ENCODE data around the gene SNRNP200. TPM values are rescaled to one million over a fixed set of nuclear protein-coding genes. Genes with fewer than 3 reads are reported as not detected.
A peak's percentile ranks its signal among the peaks of the same experiment; 100 is the strongest.

Gene SNRNP200
- total RNA-seq, 4 donors from 2014 or later, result 81.4 to 106 (median 86.8) TPM

DNA sequence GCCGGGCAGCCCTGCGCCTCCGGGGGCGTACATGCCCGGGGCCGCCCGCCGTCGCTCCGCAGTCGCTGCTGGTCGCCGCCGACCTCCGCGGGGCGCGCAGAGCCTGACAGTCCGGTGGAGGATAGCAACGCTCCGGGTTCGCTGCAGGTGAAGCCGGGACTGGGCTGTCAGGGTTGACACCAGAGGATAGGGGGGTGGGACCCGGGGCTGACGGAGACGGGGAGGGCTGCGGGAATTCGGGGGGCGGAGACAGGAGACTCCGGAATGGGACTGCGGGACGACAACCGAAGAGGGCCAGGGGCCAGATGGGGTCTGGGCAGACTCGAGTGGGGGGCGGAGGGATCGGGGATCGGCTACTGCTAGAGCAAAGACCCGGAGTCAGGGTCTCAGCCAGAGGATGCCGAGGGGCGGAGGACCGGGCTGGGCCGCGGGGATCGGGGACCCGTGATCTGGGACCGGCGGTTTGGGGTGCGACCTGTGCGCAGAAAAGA lies 40.0 kb downstream of the SNRNP200 start:
- H3K9me3 ChIP-seq, result no peaks in the 10 kb centered on the region
- intact Hi-C loops (cut with DNase I; ENCODE audit: low total_unique reads), result no loop called here
- H3K4me1 ChIP-seq, result peaks cover 37 to 58% (median 44%) of the 10 kb centered on the region in 4 donors
- peak; percentile 58 for DNase-seq
- 0 to 3% methylated on average over 6 to 26 of the region's 49 CpGs for WGBS, 2 donors (ENCODE audit: low coverage in 1 of 2)
- TF ChIP-seq POLR2AphosphoS5 (IDR thresholded peaks at IDR 0.05) (no peak), EP300 (IDR thresholded peaks at IDR 0.05; ENCODE audit: low read depth) (no peak), POLR2A (IDR thresholded peaks at IDR 0.05) (no peak)
- TF ChIP-seq, protein P1, sequence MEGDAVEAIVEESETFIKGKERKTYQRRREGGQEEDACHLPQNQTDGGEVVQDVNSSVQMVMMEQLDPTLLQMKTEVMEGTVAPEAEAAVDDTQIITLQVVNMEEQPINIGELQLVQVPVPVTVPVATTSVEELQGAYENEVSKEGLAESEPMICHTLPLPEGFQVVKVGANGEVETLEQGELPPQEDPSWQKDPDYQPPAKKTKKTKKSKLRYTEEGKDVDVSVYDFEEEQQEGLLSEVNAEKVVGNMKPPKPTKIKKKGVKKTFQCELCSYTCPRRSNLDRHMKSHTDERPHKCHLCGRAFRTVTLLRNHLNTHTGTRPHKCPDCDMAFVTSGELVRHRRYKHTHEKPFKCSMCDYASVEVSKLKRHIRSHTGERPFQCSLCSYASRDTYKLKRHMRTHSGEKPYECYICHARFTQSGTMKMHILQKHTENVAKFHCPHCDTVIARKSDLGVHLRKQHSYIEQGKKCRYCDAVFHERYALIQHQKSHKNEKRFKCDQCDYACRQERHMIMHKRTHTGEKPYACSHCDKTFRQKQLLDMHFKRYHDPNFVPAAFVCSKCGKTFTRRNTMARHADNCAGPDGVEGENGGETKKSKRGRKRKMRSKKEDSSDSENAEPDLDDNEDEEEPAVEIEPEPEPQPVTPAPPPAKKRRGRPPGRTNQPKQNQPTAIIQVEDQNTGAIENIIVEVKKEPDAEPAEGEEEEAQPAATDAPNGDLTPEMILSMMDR (IDR thresholded peaks at IDR 0.05), result no peak
- H3K4me3 ChIP-seq, result peak overlapping the region; percentile 72 to 97 (median 84)
- peaks cover 0 to 24% (median 6%) of the 10 kb centered on the region in 4 donors for H3K36me3 ChIP-seq
- no peaks in the 10 kb centered on the region for H3K27me3 ChIP-seq
- in situ Hi-C loops (cut with MboI; ENCODE audit: low pct_ligation_motif_present in 1 of 4, low pct_unique_long_range_greater_than_20kb in 1 of 4, low sequenced_read_pairs in 3 of 4), result loop anchor here in 1 of 4 donors (25.0 kb wide), 1 partner anchor 253 kb away; no protein-coding TSS in a partner anchor
- H3K27ac ChIP-seq, result peak overlapping the region; percentile 91 to 97 (median 94)

DNA sequence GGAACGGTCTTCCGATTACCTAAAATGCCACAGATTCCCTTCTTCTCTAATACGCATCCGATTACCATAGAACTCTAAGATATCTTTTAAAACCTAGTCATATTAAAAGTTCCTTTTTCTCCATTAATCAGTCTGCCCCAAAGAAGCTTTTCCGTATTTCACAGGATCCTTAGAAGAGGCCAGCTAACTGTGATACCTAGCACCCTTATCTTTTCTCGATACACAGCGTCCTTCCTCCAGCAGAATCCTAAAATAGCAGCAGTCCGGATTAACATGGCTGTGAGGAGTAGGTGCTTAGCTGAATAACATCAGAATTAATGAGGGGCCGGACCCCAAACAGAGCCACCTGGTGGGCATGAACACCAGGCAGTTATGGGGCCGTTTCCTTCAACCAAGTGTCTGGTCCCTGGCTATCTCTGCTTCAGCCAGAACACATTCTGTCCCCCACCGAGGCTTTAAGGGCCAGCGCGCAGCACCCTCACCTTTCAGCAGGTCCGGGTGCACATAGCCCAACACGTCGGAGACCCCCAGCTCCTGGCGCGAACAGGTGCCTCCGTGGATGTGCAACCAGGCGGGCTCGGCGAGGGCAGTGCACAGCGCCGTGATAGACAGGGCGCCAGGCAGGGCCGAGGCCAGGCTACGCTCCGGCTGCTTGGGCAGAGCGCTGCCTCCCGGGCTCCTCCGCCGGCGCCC lies 40.5 kb downstream of the SNRNP200 start:
- peak overlapping the region; percentile 91 to 97 (median 94) for H3K27ac ChIP-seq
- no peaks in the 10 kb centered on the region for H3K27me3 ChIP-seq
- intact Hi-C loops (cut with DNase I; ENCODE audit: low total_unique reads) (no loop called here), in situ Hi-C loops (cut with MboI; ENCODE audit: low pct_ligation_motif_present in 1 of 4, low pct_unique_long_range_greater_than_20kb in 1 of 4, low sequenced_read_pairs in 3 of 4) (loop anchor here in 1 of 4 donors (5.0 to 25.0 kb wide), 2 partner anchors 58 to 253 kb away; partner anchors contain the start of gene STARD7)
- H3K36me3 ChIP-seq, result peaks cover 0 to 22% (median 6%) of the 10 kb centered on the region in 4 donors
- peaks cover 43 to 64% (median 50%) of the 10 kb centered on the region in 4 donors for H3K4me1 ChIP-seq
- peak overlapping the region; percentile 72 to 97 (median 84) for H3K4me3 ChIP-seq
- DNase-seq, result no peak
- 17 to 61% methylated on average over 8 to 29 of the region's 33 CpGs for WGBS, 2 donors (ENCODE audit: low coverage in 1 of 2)
- no peak for TF ChIP-seq POLR2A (IDR thresholded peaks at IDR 0.05)
- TF ChIP-seq, protein P1 (IDR thresholded peaks at IDR 0.05), result peak in 1 of 5 experiments; percentile 21
- H3K9me3 ChIP-seq, result no peaks in the 10 kb centered on the region

DNA sequence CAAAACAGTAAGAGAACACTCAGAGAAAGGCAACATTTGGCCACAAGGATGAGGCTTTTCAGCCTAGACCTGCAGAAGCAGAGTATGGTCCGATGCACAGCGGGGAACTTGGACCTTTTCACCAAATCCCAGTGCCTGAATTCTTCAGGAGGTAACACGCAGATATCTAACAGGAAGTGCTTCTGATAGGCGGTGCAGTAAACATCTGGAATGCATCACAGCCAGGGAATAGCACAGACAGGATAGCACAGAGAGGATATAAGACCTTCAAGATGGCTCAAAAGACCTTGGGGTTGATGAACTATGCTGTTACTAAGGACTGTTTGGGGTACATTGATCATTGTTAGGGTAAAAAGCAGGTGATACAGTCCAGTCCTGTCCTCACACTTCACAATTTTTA lies 41.3 kb downstream of the SNRNP200 start:
- Histone ChIP-seq H3K4me3 (peak overlapping the region in 1 of 4 donors; percentile 97), H3K9me3 (no peaks in the 10 kb centered on the region), H3K36me3 (peaks cover 0 to 15% (median 6%) of the 10 kb centered on the region in 4 donors), H3K27me3 (no peaks in the 10 kb centered on the region), H3K4me1 (peaks cover 50 to 71% (median 57%) of the 10 kb centered on the region in 4 donors), H3K27ac (peak overlapping the region in 2 of 4 donors; percentile 2 to 94)
- TF ChIP-seq POLR2A (IDR thresholded peaks at IDR 0.05) (no peak), POLR2AphosphoS5 (IDR thresholded peaks at IDR 0.05) (no peak), EP300 (IDR thresholded peaks at IDR 0.05; ENCODE audit: low read depth) (no peak)
- TF ChIP-seq, protein P1 (IDR thresholded peaks at IDR 0.05), result no peak
- intact Hi-C loops (cut with DNase I; ENCODE audit: low total_unique reads), result no loop called here
- DNase-seq, result no peak
- in situ Hi-C loops (cut with MboI; ENCODE audit: low pct_ligation_motif_present in 1 of 4, low pct_unique_long_range_greater_than_20kb in 1 of 4, low sequenced_read_pairs in 3 of 4), result loop anchor here in 1 of 4 donors (5.0 to 25.0 kb wide), 2 partner anchors 57 to 252 kb away; partner anchors contain the start of gene STARD7
- 45 to 73% methylated on average over 2 to 4 of the region's 4 CpGs for WGBS, 2 donors (ENCODE audit: low coverage in 1 of 2)

DNA sequence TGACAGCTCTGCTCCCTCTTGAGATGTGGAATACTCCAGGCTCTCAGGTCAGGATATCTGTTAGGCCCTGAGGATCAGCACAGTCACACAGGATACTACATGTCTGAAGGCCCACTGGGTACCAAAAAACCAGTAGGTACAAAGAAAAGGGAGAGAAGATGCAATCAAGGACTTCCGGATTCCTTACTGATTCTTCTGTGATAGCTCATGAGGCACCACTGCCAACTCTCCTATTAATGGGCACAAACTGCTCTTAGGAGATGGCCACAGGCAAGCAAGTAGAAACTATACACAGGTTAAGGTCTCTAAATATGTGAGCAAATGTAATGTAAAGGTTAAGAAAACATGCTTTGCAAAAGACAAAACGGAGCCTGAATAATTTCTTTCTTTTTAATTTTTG lies 43.0 kb downstream of the SNRNP200 start:
- Histone ChIP-seq H3K27ac (peak overlapping the region; percentile 14 to 90 (median 88)), H3K4me1 (peaks cover 49 to 84% (median 67%) of the 10 kb centered on the region in 4 donors), H3K36me3 (no peaks in the 10 kb centered on the region), H3K4me3 (no peak overlapping the region), H3K9me3 (no peaks in the 10 kb centered on the region), H3K27me3 (no peaks in the 10 kb centered on the region)
- in situ Hi-C loops (cut with MboI; ENCODE audit: low pct_ligation_motif_present in 1 of 4, low pct_unique_long_range_greater_than_20kb in 1 of 4, low sequenced_read_pairs in 3 of 4), result loop anchor here in 1 of 4 donors (5.0 to 25.0 kb wide), 2 partner anchors 55 to 250 kb away; partner anchors contain the start of gene STARD7
- intact Hi-C loops (cut with DNase I; ENCODE audit: low total_unique reads), result no loop called here
- no peak for TF ChIP-seq EP300 (IDR thresholded peaks at IDR 0.05; ENCODE audit: low read depth)
- no peak for TF ChIP-seq POLR2A (IDR thresholded peaks at IDR 0.05)
- TF ChIP-seq, protein P1 (IDR thresholded peaks at IDR 0.05), result no peak
- TF ChIP-seq POLR2AphosphoS5 (IDR thresholded peaks at IDR 0.05), result no peak
- no peak for DNase-seq
- WGBS, 2 donors (ENCODE audit: low coverage in 1 of 2), result 73 to 90% methylated on average over 2 of the region's 2 CpGs

All from transverse colon (tissue), 4 donors.